Hematopoietic multipotent progenitor cell treated with erythropoietin and hydrocortisone succinate and interleukin-3 and kit ligand, for 8 days (in vitro differentiated cells): ENCODE measurements around the gene CAPN15.
"Not testable (repeated sequence)": the region's sequence is repeated elsewhere in the genome, so short reads cannot be mapped to it uniquely, and the experiment has no call there.

ENCODE experiments used
- DNase-seq: peaks from one replicate; pipeline ENCODE4 v3.0.0-alpha.2; 2015

CAPN15 gene

DNA sequence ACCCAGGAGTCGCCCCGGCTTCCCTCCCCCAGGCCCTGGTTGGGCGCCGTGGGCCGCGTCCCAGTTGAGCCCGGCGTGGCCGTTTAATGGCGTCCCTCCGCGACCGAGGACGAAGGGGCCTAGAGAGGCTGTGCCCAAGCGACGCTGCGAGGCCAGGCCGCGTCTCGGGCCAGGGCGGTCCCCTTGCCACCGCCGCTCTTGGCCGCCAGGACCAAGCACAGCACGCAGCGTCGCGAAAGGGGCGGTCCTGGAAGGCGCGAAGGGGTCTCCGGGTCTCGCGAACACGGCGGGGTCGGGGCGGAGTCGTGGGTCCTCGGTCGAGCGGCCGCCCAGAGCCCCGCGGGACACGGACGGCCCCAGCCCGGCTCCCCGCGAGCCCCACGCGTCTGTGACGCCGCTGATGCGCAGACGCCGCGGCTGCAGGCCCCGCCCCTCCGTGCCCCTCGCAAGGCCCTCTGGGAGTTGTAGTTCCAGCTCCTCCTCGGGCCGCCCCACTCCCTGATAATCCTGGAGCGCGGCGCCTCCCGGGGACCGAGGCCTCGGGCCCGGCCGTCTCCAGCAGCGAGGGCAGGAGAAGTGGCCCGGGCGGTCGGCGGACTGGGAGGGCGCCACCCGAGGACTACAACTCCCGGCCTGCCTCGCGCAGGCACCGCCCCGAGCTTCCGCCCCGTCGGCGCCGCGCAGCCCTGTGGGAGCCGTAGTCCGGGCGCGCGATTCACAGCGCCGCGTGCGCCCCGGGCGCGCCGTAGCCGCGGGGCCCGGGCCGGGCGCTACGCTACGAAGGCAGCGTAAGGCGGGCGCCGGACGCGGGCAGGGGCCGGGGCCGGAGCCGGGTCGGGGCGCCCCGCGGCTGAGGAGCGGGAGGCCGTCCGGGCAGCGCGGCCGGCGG lies at the start of gene CAPN15:
TSS of gene CAPN15 (plus strand) at position 698 of the 889 bp plus-strand sequence. CDS start 19,127 bp downstream, outside the sequence.
- DNase-seq, result peak; percentile 84

DNA sequence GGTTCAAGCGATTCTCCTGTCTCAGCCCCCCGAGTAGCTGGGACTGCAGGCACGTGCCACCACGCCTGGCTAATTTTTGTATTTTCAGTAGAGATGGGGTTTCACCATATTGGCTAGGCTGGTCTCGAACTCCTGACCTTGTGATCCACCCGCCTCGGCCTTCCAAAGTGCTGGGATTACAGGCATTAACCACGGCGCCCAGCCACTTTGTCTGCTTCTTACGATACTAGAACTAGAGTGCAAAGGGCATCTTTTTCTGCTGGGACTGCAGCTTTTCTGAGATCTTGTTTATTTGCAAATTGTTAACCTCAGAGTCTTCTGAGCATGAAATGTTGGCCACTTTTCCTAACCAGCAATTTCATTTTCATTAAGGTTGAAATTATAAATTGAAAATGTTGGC lies 49.2 kb upstream of the CAPN15 start:
- DNase-seq, result not testable (repeated sequence)

DNA sequence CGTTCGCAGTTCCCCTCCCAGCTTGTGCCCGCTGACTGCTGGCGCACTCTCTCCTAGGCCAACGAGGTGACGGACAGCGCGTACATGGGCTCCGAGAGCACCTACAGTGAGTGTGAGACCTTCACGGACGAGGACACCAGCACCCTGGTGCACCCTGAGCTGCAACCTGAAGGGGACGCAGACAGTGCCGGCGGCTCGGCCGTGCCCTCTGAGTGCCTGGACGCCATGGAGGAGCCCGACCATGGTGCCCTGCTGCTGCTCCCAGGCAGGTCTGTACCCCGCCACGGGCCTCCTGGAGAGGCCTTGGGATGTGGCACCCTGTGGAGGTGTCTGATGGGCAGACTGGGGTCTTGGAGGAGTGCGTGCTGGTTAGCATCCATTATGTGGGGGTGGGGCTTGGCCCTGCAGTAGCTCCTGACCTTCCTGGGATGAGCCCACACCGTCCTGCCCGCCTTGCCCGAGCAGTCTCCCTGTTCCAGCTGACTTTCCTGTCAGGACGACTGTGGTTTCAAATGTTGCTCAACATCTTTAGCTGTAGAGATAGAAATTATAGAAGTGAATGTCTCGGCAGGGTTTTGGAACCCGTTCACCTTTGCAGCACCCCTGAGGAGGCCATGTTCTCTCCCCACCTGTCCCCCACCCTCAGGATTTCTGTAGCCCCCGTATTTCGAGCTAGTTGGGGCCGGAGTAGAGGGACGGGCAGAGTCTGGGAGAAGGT lies 44.9 kb upstream of the CAPN15 start:
- DNase-seq, result no peak

DNA sequence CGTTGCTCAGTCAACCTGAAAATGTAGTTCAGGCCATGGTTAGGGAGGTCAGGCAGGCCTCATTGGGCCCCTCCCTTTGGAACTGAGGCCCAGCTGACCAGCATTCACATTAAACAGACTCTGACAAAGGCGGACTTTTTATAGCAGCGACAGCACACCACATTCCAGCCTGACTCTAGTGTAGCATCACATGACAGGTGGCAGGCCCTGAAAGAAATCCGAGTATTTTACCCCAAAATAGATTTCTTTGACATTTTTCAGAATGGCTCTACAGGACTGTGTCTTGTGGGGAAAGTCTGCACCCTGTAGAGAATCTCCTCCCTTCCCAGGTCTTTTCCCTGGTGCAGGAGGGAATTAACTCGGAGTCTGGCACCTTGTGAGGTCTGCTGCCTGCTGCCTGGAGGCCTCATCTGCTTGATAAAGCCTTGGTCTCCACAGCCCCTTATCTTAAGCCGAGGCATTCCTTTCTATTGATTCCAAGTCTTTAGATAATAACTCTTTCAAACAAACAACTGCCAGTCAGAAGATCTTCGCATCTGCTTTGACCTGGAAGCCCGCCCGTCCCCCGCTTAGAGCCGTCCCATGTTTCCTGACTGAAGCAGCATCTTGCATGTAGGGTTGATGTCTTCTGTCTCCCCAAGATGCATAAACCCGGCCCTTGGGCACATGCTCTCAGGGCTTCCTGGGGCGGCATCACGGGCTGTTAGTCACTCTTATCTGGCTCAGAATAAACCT lies 44.0 kb upstream of the CAPN15 start:
- peak; percentile 53 for DNase-seq

DNA sequence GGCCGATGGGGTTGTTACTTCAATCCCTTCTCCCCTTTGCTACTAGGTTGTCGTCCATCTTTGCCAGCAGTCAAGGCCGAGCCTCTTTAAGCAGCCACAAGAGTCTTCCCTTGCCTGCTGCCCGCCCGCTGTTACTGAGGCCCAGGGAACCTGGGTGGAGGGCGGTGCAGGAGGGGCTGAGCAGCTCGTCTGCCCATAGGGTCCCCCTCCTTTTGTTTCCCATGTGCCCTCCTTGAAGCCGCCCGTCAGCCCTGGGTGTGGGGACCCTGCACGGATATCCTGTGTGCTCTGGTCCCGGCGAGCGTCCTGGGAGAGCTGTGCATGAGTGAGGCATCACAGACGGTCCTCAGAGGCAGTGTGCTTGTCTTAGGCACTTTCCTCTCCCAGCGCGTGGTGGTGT lies 37.9 kb upstream of the CAPN15 start:
- DNase-seq, result no peak

DNA sequence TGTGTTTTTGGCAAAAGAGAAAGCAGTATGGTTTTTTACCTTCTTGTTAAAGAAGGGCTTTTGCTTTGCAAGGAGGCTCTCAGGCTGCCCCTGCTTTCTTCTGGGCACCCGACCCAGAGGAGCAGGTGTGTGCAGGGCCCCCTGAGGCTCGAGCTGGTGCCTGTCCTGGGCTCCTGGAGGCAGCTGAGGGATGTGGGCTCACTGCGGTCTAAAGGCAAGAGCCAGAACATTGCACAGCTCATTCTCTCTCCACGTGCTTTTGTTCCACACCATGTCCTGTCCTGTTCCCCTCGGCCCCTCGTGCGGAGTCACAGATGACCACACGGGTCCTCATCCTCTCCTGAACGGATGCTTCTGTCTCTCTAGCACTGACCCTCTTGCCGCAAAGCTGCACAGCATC lies 36.7 kb upstream of the CAPN15 start:
- DNase-seq, result no peak

DNA sequence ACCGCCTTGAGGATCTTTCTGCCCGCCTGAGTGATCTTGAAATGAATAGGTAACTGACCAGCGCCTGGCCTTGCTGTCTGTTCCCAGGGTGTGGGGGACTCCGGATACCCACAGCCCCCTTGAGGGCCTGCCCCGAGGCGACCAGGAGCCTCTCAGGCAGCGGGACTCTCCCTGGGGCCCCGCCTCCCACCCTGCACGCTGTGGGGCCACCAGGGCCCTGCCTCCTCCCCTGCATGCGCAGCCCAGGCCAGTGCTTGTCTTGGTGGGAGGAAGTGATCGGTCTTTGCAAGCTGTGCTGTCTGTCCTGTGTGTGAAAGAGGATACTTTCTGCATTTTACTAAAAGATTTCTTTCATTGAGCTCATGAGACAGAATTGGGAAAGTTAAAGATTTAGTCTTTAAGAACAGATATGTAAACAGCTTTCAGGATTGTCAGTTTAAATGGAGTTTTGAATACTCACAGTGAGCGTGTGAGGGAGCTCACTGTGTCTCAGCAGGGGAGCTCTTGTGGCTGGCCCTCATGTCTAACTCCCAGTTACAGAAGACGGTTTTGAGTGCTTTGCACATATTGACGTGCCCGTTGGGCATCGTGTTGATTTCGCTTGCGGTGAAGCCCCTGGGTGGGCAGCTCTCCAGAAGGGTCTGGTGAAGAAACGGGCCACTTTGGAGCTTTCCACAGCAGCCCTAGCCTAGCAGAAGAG lies 36.1 kb upstream of the CAPN15 start:
- DNase-seq, result no peak

DNA sequence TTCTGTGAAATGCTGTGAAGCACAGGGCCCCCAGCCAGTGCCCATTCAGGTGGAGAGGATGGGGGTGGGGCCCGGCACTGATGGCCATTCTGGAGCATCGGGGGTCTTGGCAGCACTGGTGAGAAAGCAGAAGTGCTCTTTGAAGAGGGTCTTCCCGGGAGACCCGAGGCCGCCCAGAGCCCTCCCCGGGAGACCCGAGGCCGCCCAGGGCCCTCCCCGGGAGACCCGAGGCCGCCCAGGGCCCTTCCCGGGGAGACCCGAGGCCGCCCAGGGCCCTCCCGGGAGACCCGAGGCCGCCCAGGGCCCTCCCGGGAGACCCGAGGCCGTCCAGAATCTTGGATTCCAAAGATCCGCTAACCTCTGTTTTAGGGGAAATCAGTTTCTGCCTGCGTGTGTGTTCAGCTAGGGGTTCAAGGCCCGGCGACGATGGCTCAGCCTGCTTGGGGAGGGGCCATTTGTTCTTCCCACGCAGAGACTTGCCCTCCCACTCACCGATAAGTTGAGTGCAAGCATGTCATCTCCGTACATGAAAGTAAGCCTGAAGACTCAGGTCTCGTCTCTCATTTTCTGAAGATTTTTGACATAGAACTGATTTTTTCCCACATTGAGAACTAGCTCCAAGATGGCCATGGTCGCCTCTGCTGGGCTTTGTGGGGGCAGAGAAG lies 35.2 kb upstream of the CAPN15 start:
- no peak for DNase-seq

DNA sequence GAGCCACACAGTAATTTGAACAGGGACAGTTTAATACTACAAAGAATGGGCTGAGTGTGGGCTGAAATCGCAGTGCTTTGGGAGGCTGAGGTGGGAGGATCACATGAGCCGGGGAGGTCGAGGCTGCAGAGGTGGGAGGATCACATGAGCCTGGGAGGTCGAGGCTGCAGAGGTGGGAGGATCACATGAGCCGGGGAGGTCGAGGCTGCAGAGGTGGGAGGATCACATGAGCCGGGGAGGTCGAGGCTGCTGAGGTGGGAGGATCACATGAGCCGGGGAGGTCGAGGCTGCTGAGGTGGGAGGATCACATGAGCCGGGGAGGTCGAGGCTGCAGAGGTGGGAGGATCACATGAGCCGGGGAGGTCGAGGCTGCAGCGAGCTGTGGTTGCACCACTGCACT lies 32.8 kb upstream of the CAPN15 start:
- not testable (repeated sequence) for DNase-seq

DNA sequence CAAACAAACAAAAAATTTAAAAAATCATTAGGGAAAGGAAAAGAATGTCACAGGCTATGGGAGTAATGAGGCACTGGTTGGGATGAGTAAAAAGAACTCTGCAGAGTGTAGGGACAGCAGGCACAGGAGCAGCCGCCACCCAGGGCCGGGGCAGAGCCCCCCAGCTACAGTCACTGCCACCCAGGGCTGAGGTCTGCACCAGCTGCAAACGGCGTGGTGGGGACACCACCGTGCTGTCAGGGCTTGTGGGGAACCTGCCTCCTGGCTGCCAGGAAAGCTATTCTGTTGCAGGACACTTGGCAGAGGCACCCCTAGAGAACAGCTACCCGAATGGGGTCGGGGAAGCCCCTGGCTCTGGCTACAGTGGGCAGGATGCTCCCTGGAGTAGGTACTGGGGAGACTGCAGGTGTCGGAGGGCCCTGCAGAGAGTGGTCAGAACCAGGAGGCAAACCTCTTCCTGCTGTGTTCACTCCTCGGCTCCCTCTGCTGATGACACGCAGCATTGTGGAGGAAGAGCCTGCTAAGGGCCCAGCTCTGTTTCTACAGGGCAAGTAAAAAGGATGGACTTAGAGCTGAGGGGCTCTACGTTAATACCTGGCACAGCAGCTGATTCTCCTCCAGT lies 32.3 kb upstream of the CAPN15 start:
- peak; percentile 65 for DNase-seq

DNA sequence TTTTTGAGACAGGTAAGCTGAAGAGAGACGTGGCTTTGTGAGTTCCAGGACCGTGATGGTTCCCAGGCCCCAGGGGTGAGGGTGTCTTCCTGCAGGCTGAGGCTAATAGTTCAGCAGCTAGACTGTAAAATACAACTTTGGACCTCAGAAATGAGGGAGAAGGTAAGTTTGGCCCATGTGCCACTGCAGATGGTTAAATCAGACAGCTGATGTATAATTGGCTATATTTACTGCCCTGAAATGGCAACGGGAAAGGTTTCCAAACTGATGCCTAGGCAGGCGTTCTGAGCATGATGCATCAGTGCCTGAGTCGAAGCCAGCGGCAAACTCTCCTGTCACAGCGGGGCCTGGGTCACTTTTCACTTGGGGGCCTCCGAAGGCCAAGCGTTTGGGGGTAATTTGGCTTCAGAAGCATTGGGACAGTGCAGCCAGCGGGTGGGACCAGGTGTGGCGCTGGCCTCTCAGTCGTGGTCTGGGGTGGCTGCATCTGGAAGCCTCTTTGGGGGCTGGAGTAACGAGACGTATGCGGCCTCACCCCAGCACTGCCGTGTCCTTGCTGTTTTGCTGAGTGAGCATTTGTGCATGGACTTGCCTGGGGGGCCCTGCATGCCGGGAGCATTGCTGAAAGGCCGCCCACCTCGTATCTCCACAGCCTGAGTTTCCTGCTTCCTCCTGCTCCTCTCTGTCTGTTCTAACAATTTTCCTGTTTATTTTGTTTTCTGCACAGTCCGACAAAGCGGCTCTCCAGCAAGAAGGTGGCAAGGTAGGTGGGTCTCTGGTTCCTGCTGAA lies 31.2 kb upstream of the CAPN15 start:
- no peak for DNase-seq

DNA sequence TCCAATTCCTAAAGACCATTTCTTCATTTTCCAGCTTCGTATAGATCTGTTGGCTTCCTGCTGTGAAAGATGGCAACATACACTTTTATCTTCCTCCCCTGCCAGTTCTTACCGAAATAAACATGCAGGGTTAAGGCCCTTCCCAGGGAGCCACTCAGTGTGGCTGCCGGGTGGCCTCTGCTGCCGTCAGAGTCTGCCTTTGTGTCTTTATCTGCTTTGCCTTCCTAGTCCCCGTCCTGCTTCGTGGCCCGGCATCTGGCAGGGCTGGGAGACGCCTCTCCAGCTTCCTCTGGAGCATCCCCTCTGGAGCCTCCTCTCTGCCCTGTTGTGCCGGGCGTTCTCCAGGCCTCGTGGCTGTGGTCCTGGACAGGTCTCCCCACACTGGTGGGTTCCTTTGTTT lies 30.3 kb upstream of the CAPN15 start:
- DNase-seq, result no peak

DNA sequence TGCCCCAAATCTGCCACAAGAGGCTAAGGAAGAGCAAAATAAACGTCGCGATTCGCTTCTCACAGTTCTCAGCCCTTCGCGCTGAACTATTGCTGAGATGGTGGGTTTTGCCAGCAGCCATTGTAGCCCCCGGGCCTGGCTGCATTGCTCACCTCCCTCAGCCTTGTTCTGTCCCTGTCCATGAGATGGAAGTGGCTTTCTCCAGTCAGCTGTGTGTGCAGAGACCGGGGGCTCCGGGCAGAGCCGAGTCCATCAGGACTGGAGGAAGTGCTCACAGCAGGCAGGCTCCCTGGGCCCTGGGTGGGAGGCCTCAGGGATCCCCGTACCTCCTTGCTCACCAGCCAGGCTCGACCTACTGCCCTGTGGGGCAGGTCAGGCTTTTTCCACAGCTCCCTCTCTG lies 27.6 kb upstream of the CAPN15 start:
- no peak for DNase-seq

DNA sequence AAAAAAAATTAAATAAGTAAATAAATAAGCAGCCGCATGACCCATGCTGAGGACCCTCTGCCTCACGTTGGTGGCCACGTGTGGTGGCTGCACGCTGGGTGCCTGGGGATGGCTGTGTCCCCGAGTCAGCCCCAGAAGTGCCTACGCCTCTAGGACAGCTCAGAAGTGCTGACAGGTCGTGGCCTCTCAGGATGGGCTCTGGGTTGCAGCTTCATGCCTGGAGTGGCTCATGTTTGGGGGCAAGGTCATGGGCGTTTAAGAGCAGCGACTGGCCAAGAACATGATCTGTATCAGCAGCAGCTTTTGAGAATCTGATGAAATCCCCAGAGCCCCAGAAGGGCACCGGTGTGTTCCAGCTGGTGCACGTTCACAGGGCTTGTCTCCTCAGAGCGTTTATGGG lies 26.8 kb upstream of the CAPN15 start:
- DNase-seq, result no peak

DNA sequence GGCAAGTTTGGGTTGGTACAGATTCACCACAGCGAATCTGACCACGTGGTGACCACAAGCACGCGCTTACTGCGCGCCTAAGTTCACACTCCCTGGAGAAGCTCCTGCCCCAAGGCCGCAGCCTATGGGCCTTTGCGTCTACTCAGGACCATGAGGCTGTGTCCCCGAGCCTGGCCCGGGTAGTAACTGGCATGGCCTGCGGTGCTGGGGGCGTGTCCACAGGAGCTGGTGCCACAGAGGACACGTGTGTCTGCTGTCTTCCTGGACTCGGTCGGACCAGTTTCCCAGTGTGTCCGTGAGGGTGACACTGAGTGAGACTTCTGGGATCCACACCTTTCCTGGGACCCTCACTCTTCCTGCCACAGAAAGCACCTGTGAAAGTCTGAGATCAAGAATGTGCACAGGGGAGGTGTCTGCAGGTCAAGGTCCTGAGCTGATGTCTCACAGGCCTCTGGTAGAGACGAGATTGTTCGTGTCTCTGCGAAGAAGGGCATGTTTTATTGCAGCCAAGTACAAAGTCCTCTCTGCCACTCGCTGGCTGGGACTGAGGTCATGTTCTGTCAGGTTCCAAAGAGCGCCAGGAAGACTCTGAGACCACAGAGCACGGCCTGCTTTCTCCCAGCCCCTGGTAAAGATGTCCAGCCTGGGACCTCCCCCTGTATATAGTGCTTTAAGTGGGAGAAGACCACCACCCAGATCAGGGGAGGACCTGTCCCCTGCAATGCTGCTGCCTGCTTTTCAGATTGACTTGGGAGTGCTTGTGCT lies 25.2 kb upstream of the CAPN15 start:
- no peak for DNase-seq

DNA sequence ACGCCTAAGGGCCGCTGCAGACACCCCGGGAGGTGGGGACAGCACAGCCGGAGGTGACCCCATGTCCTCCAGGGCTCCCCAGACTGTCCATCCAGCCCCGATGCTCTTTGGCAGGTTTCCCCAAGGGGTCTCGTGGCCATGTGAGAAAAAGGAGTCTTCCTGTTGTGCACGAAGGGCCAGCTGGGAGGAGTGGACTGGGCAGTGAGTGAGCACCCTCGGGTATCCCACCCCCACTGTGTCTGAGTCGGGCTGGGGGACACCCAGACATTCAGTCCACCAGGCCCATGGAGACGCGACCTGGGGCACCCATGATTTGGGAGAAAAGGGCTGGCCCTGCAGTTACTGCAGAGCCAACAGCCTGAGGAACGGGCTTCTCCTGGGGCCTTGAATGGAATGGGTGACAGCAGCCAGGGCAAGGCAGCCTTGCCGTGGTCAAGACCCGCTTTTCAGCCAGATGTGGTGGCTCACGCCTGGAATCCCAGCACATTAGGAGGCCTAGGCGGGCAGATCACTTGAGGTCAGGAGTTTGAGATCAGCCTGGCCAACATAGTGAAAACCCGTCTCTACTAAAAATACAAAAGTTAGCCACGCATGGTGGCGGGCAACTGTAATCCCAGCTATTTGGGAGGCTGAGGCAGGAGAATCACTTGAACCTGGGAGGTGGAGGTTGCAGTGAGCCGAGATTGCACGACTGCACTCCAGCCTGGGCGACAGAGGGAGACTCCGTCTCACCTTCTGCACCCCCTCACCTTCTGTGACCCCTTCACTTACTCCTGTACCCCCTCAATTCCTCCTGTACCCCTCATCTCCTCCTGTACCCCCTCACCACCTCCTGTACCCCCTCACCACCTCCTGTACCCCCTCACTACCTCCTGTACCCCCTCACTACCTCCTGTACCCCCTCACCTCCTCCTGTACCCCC lies 24.1 kb upstream of the CAPN15 start:
- no peak for DNase-seq

DNA sequence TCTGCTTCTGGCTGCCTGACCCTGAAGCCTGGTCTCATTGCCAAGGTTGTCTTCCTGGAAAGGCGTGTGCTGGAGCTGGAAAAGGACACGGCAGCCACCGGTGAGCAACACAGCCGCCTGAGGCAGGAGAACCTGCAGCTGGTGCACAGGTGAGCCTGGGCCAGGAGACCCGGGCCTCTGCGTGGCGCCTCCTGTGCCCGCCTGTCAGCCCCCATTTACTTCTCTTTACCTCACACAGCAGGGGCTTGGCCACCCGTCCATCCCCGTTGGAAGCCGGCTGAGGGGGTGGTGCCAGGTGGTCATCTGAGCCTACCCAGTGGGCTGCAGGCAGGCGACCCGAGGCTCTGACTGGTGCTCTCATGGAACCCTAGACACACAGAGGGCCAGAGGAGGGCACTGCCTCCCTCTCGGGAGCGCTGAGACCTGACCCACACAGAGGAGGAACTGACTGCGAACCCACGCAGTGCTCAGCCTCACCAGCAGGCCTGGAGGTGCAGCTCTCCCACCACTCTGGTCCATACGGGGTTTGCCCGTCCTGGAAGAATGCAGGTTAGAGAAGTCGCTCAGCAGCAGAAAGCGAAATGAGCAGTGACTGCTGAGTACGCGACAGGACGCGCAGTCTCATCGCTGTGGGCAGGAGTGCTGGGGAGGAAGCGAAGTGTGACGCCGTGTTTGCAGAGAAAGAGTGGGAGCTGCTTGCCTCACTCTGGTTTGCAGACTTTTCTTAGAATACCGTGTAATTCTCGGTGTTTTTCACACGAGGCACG lies 21.9 kb upstream of the CAPN15 start:
- DNase-seq, result no peak

DNA sequence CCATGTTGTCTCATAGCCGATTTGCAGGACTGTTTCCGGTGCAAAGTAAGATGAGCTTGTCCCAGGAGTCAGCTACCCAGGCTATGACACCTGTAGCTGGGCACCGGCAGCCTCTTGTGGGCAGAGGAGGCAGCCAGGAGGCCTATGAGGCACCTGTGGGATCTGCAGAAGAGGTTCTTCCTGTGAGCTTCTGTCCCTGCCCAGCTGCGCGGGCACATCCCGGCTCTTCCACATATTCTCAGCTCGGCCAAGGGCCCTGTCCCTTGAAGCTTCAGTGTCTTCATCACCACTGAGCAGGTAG lies 21.3 kb upstream of the CAPN15 start:
- no peak for DNase-seq
